Central memory CD8-positive, alpha-beta T cell (primary cell): ENCODE measurements around the gene AGTRAP.

Experiments used
- ATAC-seq: fragments of 150-1000 bp; cut with Tn5 transposase; replicated peaks from 2 replicates; pipeline ENCODE4 v1.10.0; 2022; ENCODE audit warnings: mild to moderate bottlenecking, moderate FRiP score, moderate number of reproducible peaks; ENCODE audit not compliant: poor library complexity, severe bottlenecking; ENCODE audit errors: extremely low read depth
- DNase-seq, 2 donors: peaks; one replicate each; pipeline ENCODE4 v3.0.0; 2021; ENCODE audit warnings: low spot score in 2 of 2
- H3K27ac Mint-ChIP-seq: one replicate; pipeline ENCODE4 v1.8.0; 2022; ENCODE audit warnings: low read depth, mild to moderate bottlenecking, moderate library complexity, mixed read lengths
- H3K27me3 Mint-ChIP-seq: one replicate; pipeline ENCODE4 v1.8.0; 2022; ENCODE audit warnings: mixed read lengths
- H3K36me3 Mint-ChIP-seq: one replicate; pipeline ENCODE4 v1.8.0; 2022; ENCODE audit warnings: mild to moderate bottlenecking, moderate library complexity, mixed read lengths; ENCODE audit not compliant: insufficient read depth
- H3K4me1 Mint-ChIP-seq: one replicate; pipeline ENCODE4 v1.8.0; 2022; ENCODE audit warnings: mixed read lengths
- H3K4me3 Mint-ChIP-seq: one replicate; pipeline ENCODE4 v1.8.0; 2022; ENCODE audit warnings: mild to moderate bottlenecking, moderate library complexity, mixed read lengths
- H3K9me3 Mint-ChIP-seq: one replicate; pipeline ENCODE4 v1.8.0; 2022; ENCODE audit warnings: mixed read lengths

The AGTRAP gene

GRCh38 chr1:11796036-11796828 lies 60.3 kb downstream of the AGTRAP start:
- DNase-seq (no peak), ATAC-seq (no peak)
- no peak overlapping the region for H3K4me3 Mint-ChIP-seq
- H3K27ac Mint-ChIP-seq: no peak overlapping the region
- H3K36me3 Mint-ChIP-seq: peaks cover 27% of the 10 kb centered on the region
- peaks cover 15% of the 10 kb centered on the region for H3K4me1 Mint-ChIP-seq
- H3K27me3 Mint-ChIP-seq: no peaks in the 10 kb centered on the region
- H3K9me3 Mint-ChIP-seq: no peaks in the 10 kb centered on the region

- peaks cover 17% of the 10 kb centered on the region for H3K4me1 Mint-ChIP-seq
- H3K4me3 Mint-ChIP-seq: no peak overlapping the region
- peaks cover 26% of the 10 kb centered on the region for H3K36me3 Mint-ChIP-seq
- no peaks in the 10 kb centered on the region for H3K27me3 Mint-ChIP-seq
- no peak overlapping the region for H3K27ac Mint-ChIP-seq
- DNase-seq: no peak
- H3K9me3 Mint-ChIP-seq: no peaks in the 10 kb centered on the region
- no peak for ATAC-seq
Measured at GRCh38 chr1:11797525-11798216, 61.7 kb downstream of the AGTRAP start.

GRCh38 chr1:11799099-11799498 lies 63.2 kb downstream of the AGTRAP start:
- no peak overlapping the region for H3K27ac Mint-ChIP-seq
- no peaks in the 10 kb centered on the region for H3K27me3 Mint-ChIP-seq
- H3K4me3 Mint-ChIP-seq: no peak overlapping the region
- H3K4me1 Mint-ChIP-seq: peaks cover 31% of the 10 kb centered on the region
- no peak for DNase-seq
- no peak for ATAC-seq
- H3K9me3 Mint-ChIP-seq: no peaks in the 10 kb centered on the region
- peaks cover 24% of the 10 kb centered on the region for H3K36me3 Mint-ChIP-seq

- no peak for DNase-seq
- no peaks in the 10 kb centered on the region for H3K9me3 Mint-ChIP-seq
- no peak for ATAC-seq
- H3K27me3 Mint-ChIP-seq: no peaks in the 10 kb centered on the region
- H3K4me3 Mint-ChIP-seq: no peak overlapping the region
- H3K4me1 Mint-ChIP-seq: peaks cover 39% of the 10 kb centered on the region
- H3K27ac Mint-ChIP-seq: no peak overlapping the region
- peaks cover 21% of the 10 kb centered on the region for H3K36me3 Mint-ChIP-seq
Measured at GRCh38 chr1:11799896-11800295, 64.0 kb downstream of the AGTRAP start.

- Mint-ChIP-seq H3K4me3 (no peak overlapping the region), H3K9me3 (no peaks in the 10 kb centered on the region), H3K36me3 (peaks cover 21% of the 10 kb centered on the region), H3K4me1 (peaks cover 42% of the 10 kb centered on the region), H3K27ac (no peak overlapping the region), H3K27me3 (no peaks in the 10 kb centered on the region)
- ATAC-seq: no peak
- DNase-seq: no peak
Measured at GRCh38 chr1:11800391-11800755, 64.4 kb downstream of the AGTRAP start.
